ENCODE data around the gene BRD8.

BRD8 gene

DNA sequence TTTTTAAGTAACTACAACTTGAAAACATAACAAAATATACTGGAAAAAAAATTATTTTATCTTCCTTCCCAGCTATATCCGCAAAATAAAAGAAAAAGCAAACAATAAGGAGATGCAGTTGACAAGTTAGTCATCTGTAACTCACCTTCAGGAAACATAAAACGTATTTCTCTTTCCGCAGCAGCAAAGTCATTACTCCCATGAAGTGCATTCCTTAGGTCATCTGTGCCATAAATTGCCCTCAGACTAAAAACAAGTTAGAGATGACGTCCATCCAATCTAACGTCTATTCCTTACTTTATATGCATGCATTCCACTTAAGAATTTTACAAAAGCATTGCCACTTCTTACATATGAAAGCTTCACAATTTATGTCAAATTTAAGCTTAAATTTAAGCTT, 50.1 kb downstream of the BRD8 start:
- DNase-seq (ENCODE audit: low read depth, low spot score): no peak
- in situ Hi-C loops (cut with HindIII; ENCODE audit: low sequenced_read_pairs): no loop called here
- TF ChIP-seq, protein P1, sequence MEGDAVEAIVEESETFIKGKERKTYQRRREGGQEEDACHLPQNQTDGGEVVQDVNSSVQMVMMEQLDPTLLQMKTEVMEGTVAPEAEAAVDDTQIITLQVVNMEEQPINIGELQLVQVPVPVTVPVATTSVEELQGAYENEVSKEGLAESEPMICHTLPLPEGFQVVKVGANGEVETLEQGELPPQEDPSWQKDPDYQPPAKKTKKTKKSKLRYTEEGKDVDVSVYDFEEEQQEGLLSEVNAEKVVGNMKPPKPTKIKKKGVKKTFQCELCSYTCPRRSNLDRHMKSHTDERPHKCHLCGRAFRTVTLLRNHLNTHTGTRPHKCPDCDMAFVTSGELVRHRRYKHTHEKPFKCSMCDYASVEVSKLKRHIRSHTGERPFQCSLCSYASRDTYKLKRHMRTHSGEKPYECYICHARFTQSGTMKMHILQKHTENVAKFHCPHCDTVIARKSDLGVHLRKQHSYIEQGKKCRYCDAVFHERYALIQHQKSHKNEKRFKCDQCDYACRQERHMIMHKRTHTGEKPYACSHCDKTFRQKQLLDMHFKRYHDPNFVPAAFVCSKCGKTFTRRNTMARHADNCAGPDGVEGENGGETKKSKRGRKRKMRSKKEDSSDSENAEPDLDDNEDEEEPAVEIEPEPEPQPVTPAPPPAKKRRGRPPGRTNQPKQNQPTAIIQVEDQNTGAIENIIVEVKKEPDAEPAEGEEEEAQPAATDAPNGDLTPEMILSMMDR (IDR thresholded peaks at IDR 0.05; ENCODE audit: low read depth, low read length): no peak
- H3K4me3 ChIP-seq (ENCODE audit: low read depth, low read length): no peak overlapping the region

DNA sequence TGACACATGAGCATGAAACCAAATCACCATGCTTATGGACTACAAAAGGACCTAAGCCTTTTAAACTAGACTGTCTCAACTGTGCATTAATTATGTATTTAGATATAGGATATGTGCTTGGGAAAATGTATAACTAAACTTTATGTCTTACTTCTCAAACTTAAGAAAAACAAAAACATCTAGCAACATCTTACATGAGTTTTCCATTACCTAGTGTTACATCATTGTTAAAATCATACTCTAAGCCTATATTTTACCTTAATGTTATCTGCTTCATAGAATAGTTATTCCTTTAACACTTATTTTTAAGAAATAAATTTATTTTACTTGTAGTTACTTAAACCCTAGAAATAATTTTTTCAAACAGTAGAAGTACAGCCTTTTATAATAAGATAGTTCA, 63.2 kb downstream of the BRD8 start:
- no peak overlapping the region for H3K4me3 ChIP-seq (ENCODE audit: low read depth, low read length)
- TF ChIP-seq, protein P1 (IDR thresholded peaks at IDR 0.05; ENCODE audit: low read depth, low read length): no peak
- in situ Hi-C loops (cut with HindIII; ENCODE audit: low sequenced_read_pairs): no loop called here
- DNase-seq (ENCODE audit: low read depth, low spot score): no peak

DNA sequence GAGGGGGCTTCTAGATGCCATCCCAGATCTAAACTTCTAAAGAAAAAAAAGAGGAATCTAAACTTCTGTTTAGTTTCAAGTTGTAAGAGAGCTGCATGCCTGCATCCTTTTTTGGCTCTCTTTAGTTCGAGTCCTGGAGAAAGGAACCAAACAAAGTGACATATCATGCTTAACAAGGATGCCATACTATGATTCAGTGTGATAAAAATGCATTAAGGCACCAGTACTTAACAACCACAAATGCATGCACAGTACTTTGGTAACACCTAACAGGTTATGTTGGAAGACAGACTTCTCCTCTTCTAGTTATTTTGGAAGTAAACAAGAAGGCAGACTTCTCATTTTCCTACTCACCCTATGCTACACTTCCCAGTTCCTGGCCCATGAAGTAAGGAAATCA, 66.5 kb downstream of the BRD8 start:
- in situ Hi-C loops (cut with HindIII; ENCODE audit: low sequenced_read_pairs): no loop called here
- TF ChIP-seq, protein P1 (IDR thresholded peaks at IDR 0.05; ENCODE audit: low read depth, low read length): no peak
- DNase-seq (ENCODE audit: low read depth, low spot score): peak; percentile 3
- no peak overlapping the region for H3K4me3 ChIP-seq (ENCODE audit: low read depth, low read length)

DNA sequence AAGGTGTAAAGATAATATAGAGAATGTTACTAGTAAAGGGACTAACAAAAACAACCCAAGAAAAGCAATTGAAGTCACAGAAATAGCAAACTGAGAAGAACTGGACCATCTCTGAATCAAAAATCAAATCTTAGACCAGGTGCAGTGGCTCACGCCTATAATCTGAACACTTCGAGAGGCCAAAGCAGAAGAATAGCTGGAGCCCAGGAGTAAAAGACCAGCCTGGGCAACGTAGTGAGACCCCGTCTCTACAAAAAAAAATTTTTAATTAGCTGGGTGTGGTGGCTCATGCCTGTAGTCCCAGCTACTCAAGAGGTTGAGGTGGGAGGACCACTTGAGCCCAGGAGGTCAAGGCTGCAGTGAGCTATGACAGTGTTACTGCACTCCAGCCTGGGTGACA, 67.2 kb downstream of the BRD8 start:
- in situ Hi-C loops (cut with HindIII; ENCODE audit: low sequenced_read_pairs): no loop called here
- DNase-seq (ENCODE audit: low read depth, low spot score): no peak
- no peak overlapping the region for H3K4me3 ChIP-seq (ENCODE audit: low read depth, low read length)
- TF ChIP-seq, protein P1 (IDR thresholded peaks at IDR 0.05; ENCODE audit: low read depth, low read length): no peak

DNA sequence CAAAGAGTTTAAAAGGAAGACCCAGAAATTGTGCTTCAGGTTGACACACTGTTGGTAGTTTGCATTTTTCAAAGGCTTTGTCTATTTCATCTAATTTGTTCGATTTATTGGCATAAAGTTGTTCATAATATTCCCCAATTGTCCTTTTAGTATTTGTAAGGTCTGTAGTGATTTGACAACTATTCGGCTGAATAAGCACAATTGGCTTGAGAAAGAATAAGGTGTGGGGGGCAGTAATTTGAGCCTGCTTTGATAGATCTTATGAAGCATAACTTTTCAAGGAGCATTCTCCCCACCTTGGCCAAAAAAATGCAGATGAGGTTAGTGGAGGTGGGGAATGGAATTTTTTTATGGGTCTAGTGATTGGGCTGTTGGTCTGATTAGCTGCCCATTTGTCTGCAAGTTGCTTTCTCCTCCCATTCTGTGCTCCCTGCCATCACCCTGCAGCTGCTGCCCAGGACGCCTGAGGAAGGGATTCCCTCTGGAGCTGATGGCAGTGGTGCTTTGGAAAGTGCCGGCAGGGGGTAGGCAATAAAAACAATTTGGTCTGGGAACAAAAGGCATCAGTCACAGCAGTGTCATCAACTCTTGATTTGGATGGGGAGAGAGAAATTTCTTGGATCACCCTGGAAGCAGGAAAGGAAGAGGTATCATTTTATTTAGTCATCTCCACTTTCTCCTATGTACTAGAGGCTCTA, 68.0 kb downstream of the BRD8 start:
- DNase-seq (ENCODE audit: low read depth, low spot score): no peak
- TF ChIP-seq, protein P1 (IDR thresholded peaks at IDR 0.05; ENCODE audit: low read depth, low read length): no peak
- no peak overlapping the region for H3K4me3 ChIP-seq (ENCODE audit: low read depth, low read length)
- in situ Hi-C loops (cut with HindIII; ENCODE audit: low sequenced_read_pairs): no loop called here

DNA sequence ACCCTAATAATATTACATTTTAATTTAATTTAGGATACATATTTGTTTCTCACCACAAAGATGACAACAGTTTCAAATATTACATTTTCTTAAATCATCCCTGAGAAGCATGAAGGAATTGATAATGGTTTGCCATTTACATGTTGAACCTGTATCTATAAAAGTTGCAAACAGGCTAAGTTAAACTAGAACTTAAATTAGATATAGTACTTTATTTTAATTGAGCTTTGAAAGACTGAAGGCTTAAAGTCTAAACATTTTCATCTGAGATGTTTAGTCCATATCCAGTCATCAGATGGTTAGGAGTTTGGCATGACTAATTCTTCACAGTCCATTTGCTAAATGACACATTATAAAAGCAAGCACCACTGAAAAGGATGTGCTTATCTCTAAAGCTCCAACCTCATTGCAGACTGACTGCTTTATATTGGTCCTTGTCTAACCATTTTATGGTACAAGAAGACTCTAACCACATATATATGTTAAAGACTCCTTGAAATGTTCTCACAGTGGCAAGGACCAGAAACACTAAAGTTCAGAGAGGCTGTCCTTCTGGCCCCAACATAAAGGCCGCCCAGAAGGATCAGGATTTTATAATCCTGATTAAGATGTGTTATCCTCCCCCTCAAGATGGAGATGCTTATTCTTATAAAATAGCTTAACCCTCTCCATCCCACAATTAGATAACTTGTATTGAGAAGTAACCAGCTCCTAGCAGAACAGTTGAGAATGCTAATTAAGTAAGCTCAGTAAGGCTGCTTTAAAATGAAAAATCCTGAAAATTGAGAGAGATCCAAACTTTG, 68.8 kb downstream of the BRD8 start:
- DNase-seq (ENCODE audit: low read depth, low spot score): peak; percentile 12
- TF ChIP-seq, protein P1 (IDR thresholded peaks at IDR 0.05; ENCODE audit: low read depth, low read length): no peak
- H3K4me3 ChIP-seq (ENCODE audit: low read depth, low read length): no peak overlapping the region
- in situ Hi-C loops (cut with HindIII; ENCODE audit: low sequenced_read_pairs): no loop called here

All from astrocyte of the spinal cord (primary cell).